ENCODE data around the gene LSR.

GRCh38 chr19:35249848-35250711 is 1.3 kb downstream of the LSR start:
- TF ChIP-seq EZH2 (IDR thresholded peaks at IDR 0.05; ENCODE audit: borderline replicate concordance, insufficient read depth, low read depth, low read length, poor library complexity, severe bottlenecking) (no peak), CTCF (IDR thresholded peaks at IDR 0.05) (no peak)
